ENCODE measurements around the gene ANKRD37. TPM values are rescaled to one million over a fixed set of nuclear protein-coding genes. Genes with fewer than 3 reads are reported as not detected.

The ANKRD37 gene
- total and polyA plus RNA-seq, 2 of the 8 experiments (the other 6 are each of a cell fraction or from before 2014, with no cell fraction given): 2.8 to 3.4 TPM

- Histone ChIP-seq H2BK15ac (ENCODE audit: low read length) (no peak overlapping the region), H3K56ac (replicated peaks; ENCODE audit: insufficient read length, low read depth, low read length) (no peak overlapping the region), H4K8ac (ENCODE audit: extremely low read depth, insufficient read depth, low read length) (no peak overlapping the region; the same call in 1 of the 2 replicates), H2AK5ac (ENCODE audit: low read depth, low read length) (no peak overlapping the region), H3K4me1 (replicated peaks in 1 of 4; ENCODE audit: control insufficient read depth in 3 of 4, insufficient read depth in 4 of 4, low read length in 3 of 4) (0 out of 7 replicates have a peak, but pooled peaks cover 0 to 2% (median 0%) of the 10 kb centered on the region in 4 experiments), H3K9me3 (ENCODE audit: insufficient read depth in 2 of 2, low read depth in 1 of 2, low read length in 1 of 2) (no peaks in the 10 kb centered on the region), H3K4me3 (ENCODE audit: extremely low read depth in 1 of 4, insufficient read depth in 2 of 4, low read depth in 3 of 4, low read length in 4 of 4) (no peak overlapping the region), H2BK5ac (ENCODE audit: low read depth, low read length) (no peak overlapping the region), H3K9ac (replicated peaks in 1 of 4; ENCODE audit: extremely low read depth in 1 of 4, low read depth in 3 of 4, low read length in 3 of 4) (no peak overlapping the region), H3K23ac (ENCODE audit: insufficient read length) (no peak overlapping the region), H3K79me2 (ENCODE audit: control insufficient read depth in 1 of 2, insufficient read depth in 2 of 2, low read length in 2 of 2) (no peaks in the 10 kb centered on the region), H3K4me2 (ENCODE audit: insufficient read depth in 1 of 2, low read depth in 2 of 2, low read length in 2 of 2) (no peak overlapping the region), H3K27me3 (replicated peaks in 1 of 4; ENCODE audit: control insufficient read depth in 3 of 4, extremely low read depth in 1 of 4, insufficient read depth in 3 of 4, low read length in 3 of 4) (no peaks in the 10 kb centered on the region), H2BK120ac (replicated peaks; ENCODE audit: low read depth, low read length) (no peak overlapping the region), H3K79me1 (ENCODE audit: low read depth, low read length) (no peaks in the 10 kb centered on the region), H3K14ac (ENCODE audit: insufficient read length) (no peak overlapping the region), H2BK20ac (ENCODE audit: low read length) (no peak overlapping the region), H4K20me1 (replicated peaks in 1 of 2; ENCODE audit: control insufficient read depth in 1 of 2, insufficient read depth in 2 of 2, low read length in 2 of 2) (no peaks in the 10 kb centered on the region), H3K4ac (replicated peaks; ENCODE audit: insufficient read length, low read depth, low read length) (no peak overlapping the region), H3K27ac (ENCODE audit: low read depth, low read length) (no peak overlapping the region), H4K5ac (ENCODE audit: insufficient read length, low read depth, low read length) (no peak overlapping the region), H3K23me2 (ENCODE audit: low read depth, low read length) (no peaks in the 10 kb centered on the region), H4K91ac (replicated peaks; ENCODE audit: insufficient read length, low read length) (no peak overlapping the region), H2BK12ac (ENCODE audit: low read depth, low read length) (no peak overlapping the region), H2AFZ (ENCODE audit: low read length) (no peak overlapping the region), H3K36me3 (ENCODE audit: control insufficient read depth in 2 of 4, insufficient read depth in 4 of 4, low read length in 3 of 4) (peaks cover 0 to 6% (median 0%) of the 10 kb centered on the region in 4 experiments; a peak in 2 of 8 replicates), H3K18ac (ENCODE audit: extremely low read depth, low read length) (no peak overlapping the region)
- no peak for FAIRE-seq
- DNase-seq (ENCODE audit: low read depth in 1 of 2, low spot score in 2 of 2): no peak
- 95% methylated on average over 11 of the region's 11 CpGs; no CpG with 5 or more reads in 1 of the 2 experiments for WGBS, 2 experiments (ENCODE audit: extremely low coverage in 1 of 2, insufficient coverage in 1 of 2, insufficient read length in 1 of 2, insufficient replicate concordance in 2 of 2, low coverage in 1 of 2, low lambda C conversion rate in 2 of 2, missing lambda C conversion rate in 1 of 2)
- POLR2A ChIA-PET (ENCODE audit: partially characterized antibody): interaction anchor here (0.8 kb wide), 1 partner anchor 18 kb away, joined by 3 read pairs; no protein-coding TSS in a partner anchor
- CTCF ChIA-PET (ENCODE audit: partially characterized antibody): no interaction called here
- TF ChIP-seq NRF1 (IDR thresholded peaks at IDR 0.05; ENCODE audit: low read depth, low read length) (no peak), TBP (IDR thresholded peaks at IDR 0.05; ENCODE audit: low read depth, low read length) (no peak), CHD2 (IDR thresholded peaks at IDR 0.05; ENCODE audit: low read length) (no peak), RFX5 (IDR thresholded peaks at IDR 0.05; ENCODE audit: borderline replicate concordance, low read depth, low read length) (no peak), SIRT6 (IDR thresholded peaks at IDR 0.05; ENCODE audit: low read length) (no peak), RXRA (IDR thresholded peaks at IDR 0.05; ENCODE audit: insufficient read depth, low read depth, low read length) (no peak)
Observed at GRCh38 chr4:185370268-185370949, 26.2 kb upstream of the ANKRD37 start.

All from H1 (cell line).